Astrocyte of the cerebellum (primary cell): ENCODE measurements around the gene UPF2.

Experiments
- DNase-seq: peaks from one replicate; pipeline ENCODE4 v3.0.0-alpha.2; 2011; ENCODE audit warnings: low read depth
- H3K4me3 ChIP-seq: 2 replicates; pipeline ENCODE4 v1.5.1; 2011; ENCODE audit warnings: mild to moderate bottlenecking, low read depth, low read length, moderate library complexity
- CTCF ChIP-seq: IDR thresholded peaks from 2 replicates; pipeline ENCODE4 v1.5.1; 2012; ENCODE audit warnings: low read length, low read depth, moderate library complexity, mild to moderate bottlenecking; ENCODE audit errors: missing control alignments
- in situ Hi-C: cut with HindIII; loops from 2 replicates; pipeline ENCODE4 v1.10.0; 2017; ENCODE audit warnings: low sequenced_read_pairs

Gene UPF2

GRCh38 chr10:12061124-12061523, 18.5 kb upstream of the UPF2 start:
- TF ChIP-seq CTCF, result no peak
- no peak overlapping the region for H3K4me3 ChIP-seq
- no peak for DNase-seq
- in situ Hi-C loops, result no loop called here

GRCh38 chr10:12056748-12057147, 14.1 kb upstream of the UPF2 start:
- in situ Hi-C loops, result no loop called here
- TF ChIP-seq CTCF, result no peak
- no peak for DNase-seq

GRCh38 chr10:12055732-12056131, 13.1 kb upstream of the UPF2 start:
- in situ Hi-C loops, result no loop called here
- no peak for DNase-seq
- no peak for TF ChIP-seq CTCF

More at GRCh38 chr10:12056748-12057147, 14.1 kb upstream of the UPF2 start:
- H3K4me3 ChIP-seq, result no peak overlapping the region

GRCh38 chr10:12051241-12051640, 8.6 kb upstream of the UPF2 start:
- DNase-seq, result no peak
- in situ Hi-C loops, result no loop called here
- H3K4me3 ChIP-seq, result no peak overlapping the region
- no peak for TF ChIP-seq CTCF

More at GRCh38 chr10:12055732-12056131, 13.1 kb upstream of the UPF2 start:
- no peak overlapping the region for H3K4me3 ChIP-seq

GRCh38 chr10:12050528-12050927, 7.9 kb upstream of the UPF2 start:
- no peak for TF ChIP-seq CTCF
- DNase-seq, result no peak
- no peak overlapping the region for H3K4me3 ChIP-seq
- in situ Hi-C loops, result no loop called here

- no peak for TF ChIP-seq CTCF
- no peak for DNase-seq
- no peak overlapping the region for H3K4me3 ChIP-seq
- in situ Hi-C loops, result no loop called here
Measured at GRCh38 chr10:12048547-12048946, 5.9 kb upstream of the UPF2 start.

- DNase-seq, result no peak
- TF ChIP-seq CTCF, result no peak
- in situ Hi-C loops, result no loop called here
- no peak overlapping the region for H3K4me3 ChIP-seq
Measured at GRCh38 chr10:12045596-12045995, 3.0 kb upstream of the UPF2 start.
